Activated CD4-positive, alpha-beta T cell treated with anti-CD3 and anti-CD28 coated beads for 4 hours (primary cell): ENCODE measurements around the gene IDH3G.

Experiments used
- DNase-seq, 2 donors: peaks; one replicate each; pipeline ENCODE4 v3.0.0-alpha.2; 2020

Gene IDH3G

GRCh38 chrX:153784325-153784967 lies 9.7 kb downstream of the IDH3G start:
- no peak for DNase-seq

DNA sequence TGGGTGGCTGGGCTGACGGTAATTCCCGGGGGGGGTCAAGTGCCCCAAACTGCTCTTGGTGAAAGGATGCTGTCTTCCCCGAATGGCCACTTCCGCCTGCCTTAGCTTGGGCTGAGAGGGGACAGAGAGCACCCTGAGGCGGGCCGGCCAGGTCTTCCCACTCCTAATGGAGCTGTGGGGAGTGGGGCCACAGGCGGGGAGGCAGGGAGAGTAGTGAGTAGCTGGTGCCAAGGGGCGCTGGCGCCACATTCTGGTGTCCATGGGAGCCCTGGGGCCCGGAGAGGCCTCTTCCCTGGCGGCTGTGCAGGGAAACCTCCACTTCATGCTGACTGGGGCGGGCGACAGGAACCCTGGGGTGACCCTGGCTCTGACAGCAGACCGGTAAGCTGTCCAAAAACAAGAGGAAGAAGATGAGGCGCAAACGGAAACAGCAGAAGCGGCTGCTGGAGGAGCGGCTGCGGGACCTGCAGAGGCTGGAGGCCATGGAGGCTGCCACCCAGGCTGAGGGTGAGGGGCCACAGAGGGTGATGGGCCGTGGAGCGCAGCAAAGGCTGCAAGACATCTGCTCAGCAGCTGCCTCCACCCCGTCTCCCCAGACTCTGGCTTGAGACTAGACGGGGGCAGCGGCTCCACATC lies 10.7 kb downstream of the IDH3G start:
- no peak for DNase-seq

GRCh38 chrX:153782871-153783270 lies 11.3 kb downstream of the IDH3G start:
- no peak for DNase-seq

DNA sequence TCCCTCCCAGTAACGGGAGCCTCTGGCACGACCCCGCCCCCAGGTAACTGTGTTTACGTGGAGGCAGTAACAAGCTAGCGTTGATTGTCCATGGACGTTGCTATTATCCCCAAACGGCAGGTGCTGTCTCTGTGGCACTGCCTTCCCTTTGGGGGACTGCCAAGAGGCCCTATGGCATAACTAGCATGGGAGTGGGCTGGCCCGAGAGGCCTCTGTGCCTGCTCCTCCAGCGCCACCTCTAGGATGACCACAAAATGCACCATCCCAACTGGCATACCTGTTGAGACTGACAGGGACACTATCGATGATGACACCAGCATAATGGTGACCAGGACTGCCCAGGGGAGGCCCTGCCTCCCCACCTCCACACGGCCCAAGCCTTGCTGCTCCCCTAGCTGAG lies 11.9 kb downstream of the IDH3G start:
- DNase-seq = no peak

DNA sequence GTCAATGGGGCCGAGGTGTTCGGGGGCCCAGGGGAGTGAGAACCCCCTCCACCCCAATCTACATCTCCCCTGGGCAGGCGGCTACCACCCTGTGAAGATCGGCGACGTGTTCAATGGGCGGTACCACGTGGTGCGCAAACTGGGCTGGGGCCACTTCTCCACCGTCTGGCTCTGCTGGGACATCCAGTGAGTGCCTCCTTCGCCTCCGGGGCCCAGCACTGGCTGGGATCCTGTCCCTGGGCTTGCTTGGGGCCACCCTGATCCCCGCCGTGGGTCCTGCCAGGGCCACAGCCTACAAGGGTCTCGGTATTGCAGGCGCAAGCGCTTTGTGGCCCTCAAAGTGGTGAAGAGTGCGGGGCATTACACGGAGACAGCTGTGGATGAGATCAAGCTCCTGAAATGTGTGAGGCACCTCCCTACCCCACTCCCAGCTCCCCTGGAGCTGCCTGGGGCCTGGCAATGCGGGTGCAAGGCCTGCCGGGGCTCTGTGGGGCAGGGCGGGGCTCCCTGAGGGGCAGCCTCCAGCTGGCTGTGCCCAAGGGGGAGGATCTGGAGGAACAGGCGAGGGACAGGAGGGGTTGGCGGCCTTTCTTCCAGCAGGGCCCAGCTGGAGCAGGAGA lies 12.6 kb downstream of the IDH3G start:
- no peak for DNase-seq

DNA sequence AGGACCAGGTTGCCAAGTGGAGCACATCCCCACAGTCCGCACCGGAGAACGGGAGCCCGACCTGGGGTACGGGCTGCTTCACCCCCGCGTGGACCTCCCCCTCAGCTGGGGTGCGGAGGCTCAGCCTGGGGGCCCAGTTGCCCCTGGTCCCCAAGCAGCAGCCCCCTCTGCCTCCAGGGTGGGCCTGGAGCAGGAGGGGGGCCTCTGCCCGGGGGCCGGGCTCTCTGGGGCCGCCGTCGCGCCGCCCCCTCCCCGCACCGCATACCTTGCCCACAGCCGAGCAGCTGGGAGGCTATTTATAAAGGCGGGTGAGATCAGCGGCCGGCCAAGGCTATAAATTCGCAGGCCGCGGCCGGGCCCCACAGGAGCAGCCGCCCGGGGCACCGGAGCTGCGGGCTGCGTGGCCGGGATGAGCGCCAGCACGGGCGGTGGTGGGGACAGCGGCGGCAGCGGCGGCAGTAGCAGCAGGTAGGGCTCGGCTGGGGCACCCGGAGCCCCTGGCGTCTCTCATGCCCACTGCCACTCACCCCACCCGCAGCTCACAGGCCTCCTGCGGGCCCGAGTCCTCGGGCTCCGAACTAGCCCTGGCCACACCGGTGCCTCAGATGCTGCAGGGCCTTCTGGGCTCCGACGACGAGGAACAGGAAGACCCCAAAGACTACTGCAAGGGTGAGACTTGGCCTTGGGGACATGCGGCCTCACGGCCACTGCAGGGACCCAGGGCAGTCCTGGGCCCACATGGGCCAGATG lies 13.3 kb downstream of the IDH3G start, which contains the start of gene SRPK3:
SRPK3 (plus strand) TSS at position 364 of the 750 bp plus-strand sequence; CDS start at position 410, 46 bp downstream.
- no peak for DNase-seq

- no peak for DNase-seq
Observed at GRCh38 chrX:153779891-153780677, 14.1 kb downstream of the IDH3G start.

DNA sequence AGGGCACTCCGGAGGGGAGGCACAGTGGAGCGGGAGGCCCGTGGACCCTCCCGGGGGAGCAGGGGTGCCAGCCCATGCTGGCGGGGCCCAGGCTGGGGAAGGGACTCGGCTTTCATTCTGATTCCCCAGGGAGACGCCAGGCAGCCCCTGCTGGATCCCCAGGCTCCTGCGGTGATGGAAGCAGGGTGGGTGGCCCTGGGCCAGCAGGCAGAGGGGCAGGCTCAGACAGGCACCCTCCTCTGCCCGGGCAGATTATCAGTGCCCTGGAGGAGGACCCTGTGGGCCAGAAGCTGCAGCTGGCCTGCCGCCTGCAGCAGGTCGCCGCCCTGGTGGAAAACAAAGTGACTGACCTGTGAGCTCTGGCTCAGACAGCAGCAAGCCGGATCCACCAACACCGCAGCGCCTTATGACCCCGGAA lies 15.5 kb downstream of the IDH3G start:
- DNase-seq = no peak

GRCh38 chrX:153778181-153778580 lies 16.0 kb downstream of the IDH3G start:
- DNase-seq = no peak

GRCh38 chrX:153777261-153778090 lies 16.7 kb downstream of the IDH3G start:
- DNase-seq = no peak

GRCh38 chrX:153776611-153777045 lies 17.5 kb downstream of the IDH3G start:
- no peak for DNase-seq

GRCh38 chrX:153776120-153776599 lies 18.0 kb downstream of the IDH3G start:
- no peak for DNase-seq

- no peak for DNase-seq
Observed at GRCh38 chrX:153775293-153776119, 18.7 kb downstream of the IDH3G start.

DNA sequence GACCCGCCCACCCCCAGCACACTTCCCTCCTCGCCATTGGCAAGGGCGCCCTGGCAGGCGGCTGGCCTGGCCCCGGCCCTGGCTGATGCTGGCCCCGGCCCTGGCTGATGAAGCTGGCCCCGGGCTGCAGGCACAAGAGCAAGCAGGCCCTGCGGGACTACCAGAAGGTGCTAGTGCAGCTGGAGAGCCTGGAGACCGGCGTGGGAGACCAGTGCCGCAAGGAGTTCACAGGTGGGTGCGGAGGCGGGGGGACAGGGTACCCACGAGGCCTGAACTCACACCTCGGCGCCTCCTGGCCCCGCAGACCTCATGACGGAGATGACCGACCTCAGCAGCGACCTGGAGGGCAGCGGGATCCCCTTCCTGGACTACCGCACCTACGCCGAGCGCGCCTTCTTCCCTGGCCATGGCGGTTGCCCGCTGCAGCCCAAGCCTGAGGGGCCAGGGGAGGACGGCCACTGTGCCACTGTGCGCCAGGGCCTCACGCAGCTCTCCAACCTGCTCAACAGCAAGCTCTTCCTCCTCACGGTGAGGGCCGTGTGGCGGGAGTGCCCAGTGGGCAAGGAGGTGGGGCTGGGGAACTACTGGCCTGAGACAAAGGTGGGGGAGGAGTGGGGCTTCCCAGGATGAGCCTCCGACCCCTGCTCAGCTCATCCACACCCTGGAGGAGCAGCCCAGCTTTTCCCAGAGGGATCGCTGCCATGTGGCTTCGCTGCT lies 19.4 kb downstream of the IDH3G start:
- no peak for DNase-seq

DNA sequence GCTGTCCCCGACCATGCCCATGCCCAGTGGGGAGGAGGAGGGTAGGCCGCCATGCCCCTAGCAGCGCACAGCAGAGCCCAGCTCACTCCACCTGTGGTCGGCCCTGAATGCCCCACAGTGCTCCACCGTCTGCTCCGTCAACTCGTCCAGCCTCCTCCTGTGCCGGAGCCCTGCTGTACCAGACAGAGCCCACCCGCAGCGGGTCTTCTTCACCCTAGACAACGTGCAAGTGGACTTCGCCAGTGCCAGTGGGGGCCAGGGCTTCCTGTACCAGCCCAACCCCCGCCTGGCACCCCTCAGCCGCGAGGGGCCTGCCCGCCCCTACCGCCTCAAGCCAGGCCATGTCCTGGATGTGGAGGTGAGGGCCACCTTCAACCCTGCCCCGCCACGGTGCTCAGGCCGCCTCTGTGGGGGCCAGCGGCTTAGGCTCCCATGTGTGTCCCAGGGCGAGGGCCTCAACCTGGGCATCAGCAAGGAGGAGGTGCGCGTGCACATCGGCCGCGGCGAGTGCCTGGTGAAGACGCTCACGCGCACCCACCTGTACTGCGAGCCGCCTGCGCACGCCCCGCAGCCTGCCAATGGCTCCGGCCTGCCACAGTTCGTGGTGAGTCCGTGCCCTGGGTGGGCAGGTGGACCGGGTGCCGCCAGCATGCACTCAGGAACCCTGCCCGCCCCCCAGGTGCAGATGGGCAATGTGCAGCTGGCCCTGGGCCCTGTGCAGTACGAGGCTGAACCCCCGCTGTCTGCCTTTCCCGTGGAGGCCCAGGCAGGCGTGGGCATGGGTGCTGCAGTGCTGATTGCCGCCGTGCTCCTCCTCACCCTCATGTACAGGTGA lies 20.2 kb downstream of the IDH3G start:
- DNase-seq = no peak

GRCh38 chrX:153773218-153773611 lies 21.0 kb downstream of the IDH3G start:
- no peak for DNase-seq

DNA sequence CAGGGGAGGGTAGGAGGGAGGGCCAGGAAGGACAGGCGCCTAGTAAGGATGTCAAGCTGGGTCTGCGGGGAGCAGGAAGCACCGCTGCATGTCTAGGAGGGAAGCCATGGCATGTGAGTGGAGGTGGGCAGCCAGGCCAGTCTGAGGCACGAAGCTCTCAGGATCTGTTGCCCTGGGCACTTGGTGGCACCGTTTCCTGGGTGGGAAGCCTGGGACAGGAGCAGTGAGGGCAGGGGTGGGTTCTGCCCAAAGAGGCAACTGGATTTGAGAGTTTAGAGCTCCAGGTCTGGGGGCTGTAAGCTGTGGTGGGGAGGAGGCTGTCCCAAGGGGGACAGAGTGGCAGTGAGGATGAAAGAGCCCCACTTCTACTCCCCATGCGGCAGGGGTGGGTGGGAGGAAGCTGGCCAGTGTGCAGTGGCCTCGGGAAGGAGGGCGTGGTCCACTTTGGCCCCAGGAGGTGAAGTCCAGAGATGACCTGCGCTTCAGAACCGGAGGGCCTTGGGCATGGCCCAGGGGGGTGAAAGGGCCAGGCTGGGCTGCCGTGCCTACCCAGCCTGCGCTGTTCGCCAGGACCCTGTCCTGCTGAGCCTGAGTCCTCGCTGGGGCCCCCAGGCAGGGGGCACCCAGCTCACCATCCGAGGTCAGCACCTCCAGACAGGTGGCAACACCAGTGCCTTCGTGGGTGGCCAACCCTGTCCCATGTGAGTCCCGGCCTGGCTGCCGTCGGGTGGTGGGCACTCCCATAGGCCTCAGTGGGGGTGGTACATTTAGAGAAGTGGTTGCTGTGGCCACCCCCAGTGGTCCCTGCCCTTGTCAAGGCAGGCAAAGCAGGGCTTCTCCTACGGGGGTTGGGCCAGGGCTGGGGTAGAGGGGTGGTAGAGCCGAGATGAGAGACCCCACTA lies 21.6 kb downstream of the IDH3G start:
- DNase-seq = no peak
